H1 (cell line): Measurements from ENCODE around the gene SLC30A9.

ENCODE experiments used
- BRCA1 ChIP-seq: IDR thresholded peaks from 2 replicates; pipeline ENCODE4 v1.6.1; 2012; ENCODE audit warnings: low read depth, low read length, improper control_type of control experiment
- CBX8 ChIP-seq: fragments of 300-800, 300-1000 bp; sonication (generic); IDR thresholded peaks from 2 replicates; pipeline ENCODE4 v1.7.1; 2016; ENCODE audit warnings: low read depth, low read length, borderline replicate concordance
- CTBP2 ChIP-seq: IDR thresholded peaks from 2 replicates; pipeline ENCODE4 v1.7.0; 2011; ENCODE audit warnings: borderline replicate concordance, mild to moderate bottlenecking, moderate library complexity, mixed read lengths, low read length; ENCODE audit not compliant: insufficient read depth, insufficient read length
- CTCF ChIP-seq, 3 experiments: IDR thresholded peaks; 1 replicate in 2 of 3; 2 replicates in 1 of 3; pipeline versions ENCODE4 v1.5.1 to v1.6.1; 2011; ENCODE audit warnings: low read length in 3 of 3, mild to moderate bottlenecking in 3 of 3, inconsistent platforms in 2 of 3, low read depth in 1 of 3, moderate library complexity in 1 of 3; ENCODE audit not compliant: insufficient read depth in 1 of 3; ENCODE audit errors: control extremely low read depth in 1 of 3
- POLR2A ChIP-seq, 2 experiments: IDR thresholded peaks; 1 replicate in 1 of 2; 2 replicates in 1 of 2; pipeline ENCODE4 v1.6.1; 2011; ENCODE audit warnings: low read depth in 2 of 2, low read length in 2 of 2, mild to moderate bottlenecking in 2 of 2; ENCODE audit errors: control extremely low read depth in 1 of 2
- POLR2AphosphoS5 ChIP-seq: IDR thresholded peaks from 2 replicates; pipeline ENCODE4 v1.6.1; 2011; ENCODE audit warnings: low read depth, low read length
- RXRA ChIP-seq: IDR thresholded peaks from 2 replicates; pipeline ENCODE4 v1.6.1; 2011; ENCODE audit warnings: low read depth, mild to moderate bottlenecking, low read length, moderate library complexity; ENCODE audit not compliant: insufficient read depth
- SIN3A ChIP-seq, 2 experiments: IDR thresholded peaks in 1 of 2; conservative IDR thresholded peaks in 1 of 2; 2 replicates each; pipeline ENCODE4 v1.6.1; 2011 to 2012; ENCODE audit warnings: low read length in 2 of 2, improper control_type of control experiment in 1 of 2, low read depth in 1 of 2, mild to moderate bottlenecking in 1 of 2
- SUZ12 ChIP-seq: fragments of 200-600 bp; sonication (generic); IDR thresholded peaks from 2 replicates; pipeline ENCODE4 v1.6.1; 2012; ENCODE audit warnings: mild to moderate bottlenecking, inconsistent platforms, low read length, moderate library complexity, mixed read lengths
- YY1 ChIP-seq: IDR thresholded peaks from 2 replicates; pipeline ENCODE4 v1.6.1; 2011; ENCODE audit warnings: low read depth, mild to moderate bottlenecking, low read length

- TF ChIP-seq RXRA (no peak), SIN3A (conservative IDR thresholded peaks at IDR 0.05 in 1 of 2, IDR thresholded peaks at IDR 0.05 in 1 of 2; ENCODE audit: low read depth in 1 of 2, low read length in 2 of 2) (no peak), POLR2A (IDR thresholded peaks at IDR 0.05; ENCODE audit: control extremely low read depth in 1 of 2, low read depth in 2 of 2, low read length in 2 of 2) (no peak), CTCF (IDR thresholded peaks at IDR 0.05; ENCODE audit: control extremely low read depth in 1 of 3, insufficient read depth in 1 of 3, low read depth in 1 of 3, low read length in 3 of 3) (no peak), SUZ12 (no peak), BRCA1 (no peak), CTBP2 (no peak), CBX8 (no peak), YY1 (no peak), POLR2AphosphoS5 (no peak)
Observed at GRCh38 chr4:42066402-42066801, 76.1 kb downstream of the SLC30A9 start.
